ENCODE measurements around the gene CORIN.
"Not testable (repeated sequence)": the region's sequence is repeated elsewhere in the genome, so short reads cannot be mapped to it uniquely, and the experiment has no call there.

Gene CORIN

GRCh38 chr4:47785153-47785552 is 52.7 kb downstream of the CORIN start:
- intact Hi-C loops (cut with DNase I), result no loop called here
- DNase-seq, result no peak

GRCh38 chr4:47784222-47784621 is 53.6 kb downstream of the CORIN start:
- intact Hi-C loops (cut with DNase I), result no loop called here
- no peak for DNase-seq

GRCh38 chr4:47776353-47776752 is 61.5 kb downstream of the CORIN start:
- DNase-seq, result no peak
- intact Hi-C loops (cut with DNase I), result no loop called here

- DNase-seq, result no peak
- intact Hi-C loops (cut with DNase I), result no loop called here
These were observed 63.8 kb downstream of the CORIN start for GRCh38 chr4:47774079-47774478.

- intact Hi-C loops (cut with DNase I), result no loop called here
- DNase-seq, result no peak
These were observed 66.8 kb downstream of the CORIN start for GRCh38 chr4:47771020-47771419.

GRCh38 chr4:47767956-47768355 is 69.9 kb downstream of the CORIN start:
- intact Hi-C loops (cut with DNase I); DNase-seq: not testable (repeated sequence)

GRCh38 chr4:47763279-47763678 is 74.6 kb downstream of the CORIN start:
- intact Hi-C loops (cut with DNase I), result no loop called here
- no peak for DNase-seq

GRCh38 chr4:47762376-47763266 is 75.2 kb downstream of the CORIN start:
- DNase-seq, result no peak
- intact Hi-C loops (cut with DNase I), result no loop called here

- intact Hi-C loops (cut with DNase I), result not testable (repeated sequence)
These were observed 84.6 kb downstream of the CORIN start for GRCh38 chr4:47753316-47753715.

GRCh38 chr4:47752214-47752613 is 85.7 kb downstream of the CORIN start:
- no peak for DNase-seq
- intact Hi-C loops (cut with DNase I), result no loop called here

More at GRCh38 chr4:47753316-47753715, 84.6 kb downstream of the CORIN start:
- DNase-seq, result not testable (repeated sequence)

- intact Hi-C loops (cut with DNase I), result no loop called here
- DNase-seq, result no peak
These were observed 87.1 kb downstream of the CORIN start for GRCh38 chr4:47750788-47751187.

GRCh38 chr4:47749858-47750257 is 88.0 kb downstream of the CORIN start:
- no peak for DNase-seq
- intact Hi-C loops (cut with DNase I), result no loop called here

- no peak for DNase-seq
- intact Hi-C loops (cut with DNase I), result no loop called here
These were observed 88.8 kb downstream of the CORIN start for GRCh38 chr4:47749060-47749459.

GRCh38 chr4:47747846-47748494 is 89.9 kb downstream of the CORIN start:
- DNase-seq, result no peak
- intact Hi-C loops (cut with DNase I), result no loop called here

- intact Hi-C loops (cut with DNase I), result no loop called here
- DNase-seq, result no peak
These were observed 90.7 kb downstream of the CORIN start for GRCh38 chr4:47747211-47747610.

GRCh38 chr4:47746122-47746521 is 91.7 kb downstream of the CORIN start:
- no peak for DNase-seq
- intact Hi-C loops (cut with DNase I), result no loop called here

GRCh38 chr4:47744843-47745382 is 93.0 kb downstream of the CORIN start:
- DNase-seq, result peak in 2 of 42 donors; percentile 12 to 30
- intact Hi-C loops (cut with DNase I), result no loop called here

GRCh38 chr4:47744253-47744652 is 93.6 kb downstream of the CORIN start:
- no peak for DNase-seq
- intact Hi-C loops (cut with DNase I), result no loop called here

- intact Hi-C loops (cut with DNase I), result no loop called here
- DNase-seq, result no peak
These were observed 96.7 kb downstream of the CORIN start for GRCh38 chr4:47741200-47741599.

GRCh38 chr4:47737326-47737725 is 100.5 kb downstream of the CORIN start:
- DNase-seq, result no peak
- intact Hi-C loops (cut with DNase I), result no loop called here

All from head of caudate nucleus (tissue), 42 donors.